ENCODE data around the gene TEC. TPM values are rescaled to one million over a fixed set of nuclear protein-coding genes. Genes with fewer than 3 reads are reported as not detected.

The TEC gene
- total and polyA plus RNA-seq, 2 experiments from 2014 or later: 2.9 to 3.0 TPM

- no peaks in the 10 kb centered on the region for H3K36me3 Mint-ChIP-seq (ENCODE audit: low read depth)
- ATAC-seq (no peak), DNase-seq (ENCODE audit: low spot score) (no peak)
- no peaks in the 10 kb centered on the region for H4K20me1 ChIP-seq (replicated peaks; ENCODE audit: insufficient read depth)
- no peaks in the 10 kb centered on the region for H3K27me3 ChIP-seq (ENCODE audit: insufficient read depth)
- H3K4me3 ChIP-seq: no peak overlapping the region
- TF ChIP-seq CTCF (conservative IDR thresholded peaks at IDR 0.05; ENCODE audit: low read depth in 2 of 2) (no peak), EZH2 (IDR thresholded peaks at IDR 0.05; ENCODE audit: low read depth, unreplicated experiment) (no peak), REST (IDR thresholded peaks at IDR 0.05; ENCODE audit: unreplicated experiment) (no peak), NANOG (IDR thresholded peaks at IDR 0.05; ENCODE audit: borderline replicate concordance) (no peak), ZNF331 (CRISPR knock-in tag; IDR thresholded peaks at IDR 0.05; ENCODE audit: low read depth) (no peak), CREB1 (CRISPR knock-in tag; IDR thresholded peaks at IDR 0.05; ENCODE audit: low read depth) (no peak), ZNF114 (CRISPR knock-in tag; IDR thresholded peaks at IDR 0.05) (no peak), ZNF462 (CRISPR knock-in tag; IDR thresholded peaks at IDR 0.05) (no peak), STAT1 (IDR thresholded peaks at IDR 0.05; ENCODE audit: unreplicated experiment) (no peak)
- no peaks in the 10 kb centered on the region for H3K4me1 ChIP-seq (ENCODE audit: insufficient read depth)
- no peaks in the 10 kb centered on the region for H3K36me3 ChIP-seq (ENCODE audit: insufficient read depth)
- H3K4me3 Mint-ChIP-seq: no peak overlapping the region
- H3K4me1 Mint-ChIP-seq: peaks cover 12% of the 10 kb centered on the region
- no peaks in the 10 kb centered on the region; the same call in 2 of the 3 replicates for H3K9me3 Mint-ChIP-seq
- peaks cover 2% of the 10 kb centered on the region for H3K27me3 Mint-ChIP-seq (ENCODE audit: insufficient read depth, low read depth, poor library complexity)
- 0 out of 2 replicates have a peak overlapping the region, but pooled peaks have one; percentile 32 for H3K27ac ChIP-seq (ENCODE audit: low read depth)
- no peak overlapping the region; the same call in 1 of the 2 replicates for H3K27ac Mint-ChIP-seq
- no peaks in the 10 kb centered on the region for H3K79me2 ChIP-seq (replicated peaks; ENCODE audit: insufficient read depth)
- H2AFZ ChIP-seq: no peak overlapping the region
- no peaks in the 10 kb centered on the region for H3K9me2 ChIP-seq (ENCODE audit: insufficient read depth)
- no peaks in the 10 kb centered on the region for H3F3A ChIP-seq (replicated peaks; ENCODE audit: low read depth)
- no peak overlapping the region for H3K4me2 ChIP-seq
Measured at GRCh38 chr4:48203819-48204218, 65.8 kb downstream of the TEC start.
